GM19324 (cell line): ENCODE data around the gene MTERF2.
A peak's percentile ranks its signal among the peaks of the same experiment; 100 is the strongest.
"Not testable (repeated sequence)": the region's sequence is repeated elsewhere in the genome, so short reads cannot be mapped to it uniquely, and the experiment has no call there.

ENCODE experiments used
- ATAC-seq: cut with Tn5 transposase; IDR thresholded peaks from one replicate; pipeline ENCODE4 v1.9.1; 2021; ENCODE audit warnings: mild to moderate bottlenecking, moderate library complexity; ENCODE audit not compliant: unreplicated experiment, low FRiP score

The MTERF2 gene

GRCh38 chr12:106996102-106996501, 9.2 kb upstream of the MTERF2 start:
- ATAC-seq, result not testable (repeated sequence)

- ATAC-seq, result no peak
These were observed 7.8 kb upstream of the MTERF2 start for GRCh38 chr12:106994579-106995220.

- no peak for ATAC-seq
These were observed 900 bp upstream of the MTERF2 start for GRCh38 chr12:106987846-106988245.

- no peak for ATAC-seq
These were observed 811 bp downstream of the MTERF2 start for GRCh38 chr12:106986135-106986534.

- ATAC-seq, result no peak
These were observed 1.5 kb downstream of the MTERF2 start for GRCh38 chr12:106985479-106985878.

- no peak for ATAC-seq
These were observed 2.3 kb downstream of the MTERF2 start for GRCh38 chr12:106984588-106985137.

GRCh38 chr12:106982229-106982628, 4.7 kb downstream of the MTERF2 start:
- no peak for ATAC-seq

- ATAC-seq, result no peak
These were observed 5.2 kb downstream of the MTERF2 start for GRCh38 chr12:106981788-106982187.

- no peak for ATAC-seq
These were observed 6.0 kb downstream of the MTERF2 start for GRCh38 chr12:106980944-106981343.

- no peak for ATAC-seq
These were observed 8.7 kb downstream of the MTERF2 start for GRCh38 chr12:106978035-106978800.

- no peak for ATAC-seq
These were observed 10.3 kb downstream of the MTERF2 start for GRCh38 chr12:106976668-106977067.

- no peak for ATAC-seq
These were observed 10.8 kb downstream of the MTERF2 start for GRCh38 chr12:106975993-106976658.

GRCh38 chr12:106975098-106975497, 11.8 kb downstream of the MTERF2 start:
- ATAC-seq, result no peak

- peak; percentile 62 for ATAC-seq
These were observed 12.4 kb downstream of the MTERF2 start for GRCh38 chr12:106974511-106974910.

GRCh38 chr12:106973545-106973944, 13.4 kb downstream of the MTERF2 start:
- ATAC-seq, result no peak

- ATAC-seq, result no peak
These were observed 15.9 kb downstream of the MTERF2 start for GRCh38 chr12:106971065-106971464.

GRCh38 chr12:106964526-106964925, 22.4 kb downstream of the MTERF2 start:
- no peak for ATAC-seq

- no peak for ATAC-seq
These were observed 24.7 kb downstream of the MTERF2 start for GRCh38 chr12:106962286-106962685.

- no peak for ATAC-seq
These were observed 26.5 kb downstream of the MTERF2 start for GRCh38 chr12:106960443-106960842.

- ATAC-seq, result no peak
These were observed 29.4 kb downstream of the MTERF2 start for GRCh38 chr12:106957583-106957982.

GRCh38 chr12:106956048-106956578, 30.8 kb downstream of the MTERF2 start:
- ATAC-seq, result no peak
